Chondrocyte (in vitro differentiated cells): ENCODE measurements around the gene ZNF853. TPM values are rescaled to one million over a fixed set of nuclear protein-coding genes. Genes with fewer than 3 reads are reported as not detected.
A peak's percentile ranks its signal among the peaks of the same experiment; 100 is the strongest.

Experiments used
- DNase-seq: peaks from one replicate; pipeline ENCODE4 v3.0.0; 2021; ENCODE audit warnings: mixed read lengths, low spot score
- H3K27ac Mint-ChIP-seq: one replicate; pipeline ENCODE4 v1.8.0; 2021; ENCODE audit warnings: mild to moderate bottlenecking, moderate library complexity, mixed read lengths; ENCODE audit not compliant: unreplicated experiment
- H3K27me3 Mint-ChIP-seq: 2 replicates; pipeline ENCODE4 v1.8.0; 2021; ENCODE audit warnings: low read depth, mixed read lengths
- H3K36me3 Mint-ChIP-seq: 2 replicates; pipeline ENCODE4 v1.8.0; 2021; ENCODE audit warnings: low read depth, mixed read lengths
- H3K4me1 Mint-ChIP-seq: 2 replicates; pipeline ENCODE4 v1.8.0; 2021; ENCODE audit warnings: low read depth, mild to moderate bottlenecking, mixed read lengths
- H3K4me3 Mint-ChIP-seq: one replicate; pipeline ENCODE4 v1.8.0; 2021; ENCODE audit warnings: mild to moderate bottlenecking, moderate library complexity, mixed read lengths; ENCODE audit not compliant: unreplicated experiment
- H3K9me3 Mint-ChIP-seq: 2 replicates; pipeline ENCODE4 v1.8.0; 2021; ENCODE audit warnings: low read depth, mixed read lengths
- total RNA-seq: library from RNA; stranded (reverse); gene quantifications from 3 replicates; pipeline ENCODE4 v1.2.1, GENCODE V29; 2021
- TF ChIP-seq, protein P1 (sequence below): fragments of 200-600 bp; sonication (generic); IDR thresholded peaks from 2 replicates; pipeline ENCODE4 v1.5.0; 2021; ENCODE audit warnings: antibody characterized with exemption, mild to moderate bottlenecking, moderate library complexity

ZNF853 gene
- total RNA-seq, 1 donor from 2014 or later, result 16.2 TPM

- DNase-seq, result no peak
- Mint-ChIP-seq H3K27ac (no peak overlapping the region), H3K36me3 (peaks cover 9% of the 10 kb centered on the region), H3K4me1 (peaks cover 9% of the 10 kb centered on the region), H3K9me3 (no peaks in the 10 kb centered on the region), H3K4me3 (peak overlapping the region; percentile 50), H3K27me3 (no peaks in the 10 kb centered on the region)
- TF ChIP-seq, protein P1, sequence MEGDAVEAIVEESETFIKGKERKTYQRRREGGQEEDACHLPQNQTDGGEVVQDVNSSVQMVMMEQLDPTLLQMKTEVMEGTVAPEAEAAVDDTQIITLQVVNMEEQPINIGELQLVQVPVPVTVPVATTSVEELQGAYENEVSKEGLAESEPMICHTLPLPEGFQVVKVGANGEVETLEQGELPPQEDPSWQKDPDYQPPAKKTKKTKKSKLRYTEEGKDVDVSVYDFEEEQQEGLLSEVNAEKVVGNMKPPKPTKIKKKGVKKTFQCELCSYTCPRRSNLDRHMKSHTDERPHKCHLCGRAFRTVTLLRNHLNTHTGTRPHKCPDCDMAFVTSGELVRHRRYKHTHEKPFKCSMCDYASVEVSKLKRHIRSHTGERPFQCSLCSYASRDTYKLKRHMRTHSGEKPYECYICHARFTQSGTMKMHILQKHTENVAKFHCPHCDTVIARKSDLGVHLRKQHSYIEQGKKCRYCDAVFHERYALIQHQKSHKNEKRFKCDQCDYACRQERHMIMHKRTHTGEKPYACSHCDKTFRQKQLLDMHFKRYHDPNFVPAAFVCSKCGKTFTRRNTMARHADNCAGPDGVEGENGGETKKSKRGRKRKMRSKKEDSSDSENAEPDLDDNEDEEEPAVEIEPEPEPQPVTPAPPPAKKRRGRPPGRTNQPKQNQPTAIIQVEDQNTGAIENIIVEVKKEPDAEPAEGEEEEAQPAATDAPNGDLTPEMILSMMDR, result no peak
Observed at GRCh38 chr7:6616854-6617643, 1.6 kb downstream of the ZNF853 start.

- TF ChIP-seq, protein P1, result no peak
- peaks cover 12% of the 10 kb centered on the region for H3K36me3 Mint-ChIP-seq
- no peaks in the 10 kb centered on the region for H3K9me3 Mint-ChIP-seq
- peaks cover 9% of the 10 kb centered on the region for H3K4me1 Mint-ChIP-seq
- no peak overlapping the region for H3K27ac Mint-ChIP-seq
- DNase-seq, result no peak
- no peaks in the 10 kb centered on the region for H3K27me3 Mint-ChIP-seq
- no peak overlapping the region for H3K4me3 Mint-ChIP-seq
Observed at GRCh38 chr7:6618621-6619020, 3.2 kb downstream of the ZNF853 start.

DNA sequence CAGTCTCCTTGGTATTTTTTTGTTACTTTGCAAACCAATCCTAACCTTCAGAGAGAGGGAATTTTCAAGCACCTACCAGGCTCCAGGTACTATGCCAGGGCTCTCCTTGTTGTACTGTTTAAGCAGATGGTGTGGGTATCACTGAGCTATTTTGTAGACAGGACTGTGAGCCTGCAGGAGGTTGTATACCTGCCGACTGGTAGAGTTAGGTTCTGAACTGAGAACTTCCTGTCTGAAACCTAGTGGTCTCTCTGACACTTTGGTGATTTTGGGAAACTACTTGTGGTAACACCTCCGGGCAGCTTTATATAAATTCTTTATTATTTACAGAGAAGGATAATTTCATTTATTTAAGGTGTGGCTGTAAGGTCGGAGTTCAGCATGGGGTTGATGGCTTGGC lies 4.6 kb downstream of the ZNF853 start:
- Mint-ChIP-seq H3K4me1 (peaks cover 5% of the 10 kb centered on the region), H3K4me3 (no peak overlapping the region), H3K27ac (no peak overlapping the region), H3K9me3 (no peaks in the 10 kb centered on the region), H3K36me3 (peaks cover 12% of the 10 kb centered on the region), H3K27me3 (no peaks in the 10 kb centered on the region)
- no peak for DNase-seq
- TF ChIP-seq, protein P1, result no peak

DNA sequence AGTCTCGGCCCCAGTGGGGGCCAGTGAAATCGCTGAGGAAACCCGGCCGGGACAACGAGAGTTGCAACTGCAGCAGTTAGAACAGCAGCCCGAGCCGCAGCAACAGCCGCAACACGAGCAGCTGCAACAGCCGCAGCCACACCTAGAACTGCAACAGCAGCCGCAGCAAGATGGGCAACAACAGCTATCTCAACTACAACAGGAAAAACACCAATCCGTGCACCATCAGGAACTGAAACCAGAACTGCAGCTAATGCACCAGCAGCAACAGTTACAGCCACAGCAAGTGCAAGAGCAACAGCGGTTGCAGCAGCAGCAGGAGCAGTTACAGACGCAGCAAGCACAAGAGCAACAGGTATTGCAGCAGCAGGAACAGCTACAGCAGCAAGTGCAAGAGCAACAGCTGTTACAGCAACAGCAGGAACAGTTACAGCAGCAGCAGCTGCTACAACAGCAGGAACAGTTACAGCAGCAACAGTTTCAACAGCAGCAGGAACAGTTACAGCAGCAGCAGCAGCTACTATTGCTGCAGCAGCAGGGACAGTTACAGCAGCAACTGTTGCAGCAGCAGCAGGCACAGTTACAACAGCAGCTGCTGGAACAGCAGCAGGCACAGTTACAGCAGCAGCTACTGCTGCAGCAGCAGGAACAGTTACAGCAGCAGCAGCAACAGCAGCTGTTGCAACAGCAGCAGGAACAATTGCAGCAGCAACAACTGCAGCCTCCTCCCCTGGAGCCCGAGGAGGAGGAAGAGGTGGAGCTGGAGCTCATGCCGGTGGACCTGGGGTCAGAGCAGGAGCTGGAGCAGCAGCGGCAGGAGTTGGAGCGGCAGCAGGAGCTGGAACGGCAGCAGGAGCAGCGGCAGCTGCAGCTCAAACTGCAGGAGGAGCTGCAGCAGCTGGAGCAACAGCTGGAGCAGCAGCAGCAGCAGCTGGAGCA lies 6.1 kb downstream of the ZNF853 start:
- Mint-ChIP-seq H3K4me1 (no peaks in the 10 kb centered on the region), H3K9me3 (no peaks in the 10 kb centered on the region), H3K27me3 (no peaks in the 10 kb centered on the region), H3K27ac (no peak overlapping the region), H3K4me3 (no peak overlapping the region), H3K36me3 (peaks cover 12% of the 10 kb centered on the region)
- DNase-seq, result no peak
- TF ChIP-seq, protein P1, result no peak

- TF ChIP-seq, protein P1, result no peak
- Mint-ChIP-seq H3K4me3 (no peak overlapping the region), H3K4me1 (no peaks in the 10 kb centered on the region), H3K9me3 (no peaks in the 10 kb centered on the region), H3K36me3 (peaks cover 11% of the 10 kb centered on the region), H3K27ac (no peak overlapping the region), H3K27me3 (no peaks in the 10 kb centered on the region)
- no peak for DNase-seq
Observed at GRCh38 chr7:6622134-6622710, 6.8 kb downstream of the ZNF853 start.
